PC-9 (cell line): ENCODE results near the gene SLC12A3. TPM values are rescaled to one million over a fixed set of nuclear protein-coding genes. Genes with fewer than 3 reads are reported as not detected.

ENCODE experiments used
- BruUV-seq: library from RNA; stranded (reverse); fragments of 400-500 nt; replicated peaks from 2 replicates; lab custom pipeline; 2021; lab: Mats Ljungman, UMichigan
- CTCF ChIA-PET: fragments of 300-600 bp; sonication (Branson Sonifier 250); formaldehyde crosslinking; loops from one replicate; lab custom pipeline; 2022; ENCODE audit warnings: antibody characterized with exemption; lab: Charles Lee
- POLR2A ChIA-PET: fragments of 300-600 bp; sonication (Branson Sonifier 250); formaldehyde crosslinking; loops from one replicate; lab custom pipeline; 2022; ENCODE audit warnings: antibody characterized with exemption; ENCODE audit not compliant: unreplicated experiment; lab: Charles Lee
- DNase-seq, 2 experiments: peaks; one replicate each; pipeline versions ENCODE4 v3.0.0 to v3.0.0-alpha.2; 2015 to 2022; ENCODE audit warnings: mixed read lengths in 1 of 2
- H2AFZ ChIP-seq: fragments of 200-600 bp; sonication (generic); 2 replicates; pipeline ENCODE4 v1.8.1; 2017; ENCODE audit warnings: antibody characterized with exemption
- H3F3A ChIP-seq: fragments of 200-600 bp; sonication (generic); 2 replicates; pipeline ENCODE4 v1.8.1; 2017; ENCODE audit warnings: antibody characterized with exemption, mild to moderate bottlenecking, low read depth; ENCODE audit not compliant: insufficient read depth
- H3K27ac ChIP-seq: fragments of 200-600 bp; sonication (generic); 2 replicates; pipeline ENCODE4 v1.6.1; 2016; ENCODE audit warnings: mixed run types
- H3K27me3 ChIP-seq: fragments of 200-600 bp; sonication (generic); 2 replicates; pipeline ENCODE4 v1.6.1; 2016; ENCODE audit warnings: low read depth, mixed run types; ENCODE audit not compliant: insufficient read depth
- H3K36me3 ChIP-seq: fragments of 200-600 bp; sonication (generic); 2 replicates; pipeline ENCODE4 v1.6.1; 2016; ENCODE audit warnings: low read depth, mixed run types
- H3K4me1 ChIP-seq: fragments of 200-600 bp; sonication (generic); replicated peaks from 2 replicates; pipeline ENCODE4 v1.6.1; 2016; ENCODE audit warnings: mixed run types; ENCODE audit not compliant: insufficient read depth
- H3K4me2 ChIP-seq: fragments of 200-600 bp; sonication (generic); 2 replicates; pipeline ENCODE4 v1.6.1; 2017; ENCODE audit warnings: mixed run types
- H3K4me3 ChIP-seq: fragments of 200-600 bp; sonication (generic); 2 replicates; pipeline ENCODE4 v1.6.1; 2016; ENCODE audit warnings: mixed run types
- H3K79me2 ChIP-seq: fragments of 200-600 bp; sonication (generic); 2 replicates; pipeline ENCODE4 v1.6.1; 2017; ENCODE audit warnings: low read depth, mixed run types
- H3K9me2 ChIP-seq: fragments of 200-600 bp; sonication (generic); 2 replicates; pipeline ENCODE4 v1.8.1; 2017; ENCODE audit warnings: mild to moderate bottlenecking; ENCODE audit not compliant: insufficient read depth
- H3K9me3 ChIP-seq: fragments of 200-600 bp; sonication (generic); 2 replicates; pipeline ENCODE4 v1.8.1; 2016; ENCODE audit warnings: low read depth; ENCODE audit not compliant: insufficient read depth
- H4K20me1 ChIP-seq: fragments of 200-600 bp; sonication (generic); 2 replicates; pipeline ENCODE4 v1.8.1; 2017; ENCODE audit not compliant: insufficient read depth
- CTCF ChIP-seq: fragments of 200-600 bp; sonication (generic); conservative IDR thresholded peaks from 2 replicates; pipeline ENCODE4 v1.6.1; 2017; ENCODE audit warnings: mixed run types, antibody characterized with exemption, mild to moderate bottlenecking, moderate library complexity
- EZH2 ChIP-seq: fragments of 200-600 bp; sonication (generic); IDR thresholded peaks from 2 replicates; pipeline ENCODE4 v1.8.0; 2017; ENCODE audit warnings: antibody characterized with exemption, low read depth
- intact Hi-C: fragments of 100-400 bp; cut with micrococcal nuclease; formaldehyde crosslinking; loops from one replicate; pipeline ENCODE4 v1.10.0; 2022; ENCODE audit not compliant: unreplicated experiment
- total RNA-seq: library from RNA; stranded (reverse); gene quantifications from 2 replicates; pipeline ENCODE4 v1.2.3, GENCODE V29; 2021

The SLC12A3 gene
- total RNA-seq, 1 experiment from 2014 or later = 0.26 TPM

GRCh38 chr16:56939801-56940200, 74.8 kb downstream of the SLC12A3 start:
- TF ChIP-seq EZH2 = no peak
- no peak overlapping the region for H3K4me2 ChIP-seq
- H3K27me3 ChIP-seq = no peaks in the 10 kb centered on the region
- no peak overlapping the region for H3K27ac ChIP-seq
- peaks cover 49% of the 10 kb centered on the region for H4K20me1 ChIP-seq
- intact Hi-C loops = no loop called here
- H3K79me2 ChIP-seq = peaks cover 22% of the 10 kb centered on the region
- H3K36me3 ChIP-seq = peaks cover 89% of the 10 kb centered on the region
- no peak overlapping the region for H2AFZ ChIP-seq
- no peak for DNase-seq
- POLR2A ChIA-PET = no interaction called here
- no peaks in the 10 kb centered on the region for H3K9me2 ChIP-seq
- CTCF ChIA-PET = no interaction called here
- peaks cover 55% of the 10 kb centered on the region for H3F3A ChIP-seq
- peaks cover 25% of the 10 kb centered on the region for H3K4me1 ChIP-seq
- H3K9me3 ChIP-seq = no peaks in the 10 kb centered on the region
- H3K4me3 ChIP-seq = no peak overlapping the region
- BruUV-seq = no TSS peak

- peaks cover 9% of the 10 kb centered on the region; the same call in 1 of the 2 replicates for H3K79me2 ChIP-seq
- BruUV-seq = no TSS peak
- H3K4me1 ChIP-seq = peaks cover 30% of the 10 kb centered on the region
- peaks cover 38% of the 10 kb centered on the region for H4K20me1 ChIP-seq
- no peak overlapping the region for H3K27ac ChIP-seq
- H3F3A ChIP-seq = peaks cover 63% of the 10 kb centered on the region
- DNase-seq = no peak
- H2AFZ ChIP-seq = no peak overlapping the region
- H3K9me2 ChIP-seq = no peaks in the 10 kb centered on the region
- no peak overlapping the region for H3K4me2 ChIP-seq
- no peak for TF ChIP-seq CTCF
- no peak for TF ChIP-seq EZH2
- H3K4me3 ChIP-seq = no peak overlapping the region
- no peaks in the 10 kb centered on the region for H3K9me3 ChIP-seq
- intact Hi-C loops = no loop called here
- ChIA-PET POLR2A (interaction anchor here (0.5 to 0.6 kb wide), 2 partner anchors 222 to 288 kb away, joined by 3 to 5 read pairs; no protein-coding TSS in a partner anchor), CTCF (no interaction called here)
- no peaks in the 10 kb centered on the region for H3K27me3 ChIP-seq
- H3K36me3 ChIP-seq = peaks cover 78% of the 10 kb centered on the region
Measured at GRCh38 chr16:56941092-56941491, 76.1 kb downstream of the SLC12A3 start.

DNA sequence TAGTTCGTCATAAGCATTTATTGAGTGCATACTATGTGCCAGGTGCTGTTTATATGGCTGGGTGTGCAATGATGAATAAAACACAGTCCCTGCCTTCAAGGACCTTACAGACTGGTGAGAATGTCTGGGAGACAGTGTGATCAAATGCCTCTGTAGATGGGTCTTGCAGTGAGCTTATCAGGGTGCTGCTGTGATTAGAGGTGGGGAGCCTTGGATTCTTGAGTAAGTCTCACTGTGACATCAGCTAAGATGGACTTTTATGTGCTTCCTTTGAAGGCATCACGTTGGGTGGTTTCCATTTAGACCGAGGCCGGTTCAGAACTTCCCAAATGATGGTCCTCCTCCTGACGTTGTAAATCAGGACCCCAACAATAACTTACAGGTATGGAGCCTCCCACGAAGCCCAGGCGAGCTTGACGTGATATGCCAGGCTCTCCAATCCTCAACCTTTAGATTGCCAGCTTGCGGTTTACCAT, 76.9 kb downstream of the SLC12A3 start:
- no peak for DNase-seq
- H3K36me3 ChIP-seq = peaks cover 70% of the 10 kb centered on the region
- peaks cover 24% of the 10 kb centered on the region for H3K4me1 ChIP-seq
- H3F3A ChIP-seq = peaks cover 57% of the 10 kb centered on the region
- H3K79me2 ChIP-seq = peaks cover 1% of the 10 kb centered on the region; the same call in 1 of the 2 replicates
- intact Hi-C loops = no loop called here
- TF ChIP-seq CTCF = no peak
- TF ChIP-seq EZH2 = no peak
- no peaks in the 10 kb centered on the region for H3K9me3 ChIP-seq
- no peaks in the 10 kb centered on the region for H3K27me3 ChIP-seq
- H3K4me2 ChIP-seq = no peak overlapping the region
- POLR2A ChIA-PET = interaction anchor here (0.6 kb wide), 1 partner anchor 13 kb away, joined by 3 read pairs; no protein-coding TSS in a partner anchor
- H3K27ac ChIP-seq = no peak overlapping the region
- H2AFZ ChIP-seq = no peak overlapping the region
- BruUV-seq = no TSS peak
- peaks cover 30% of the 10 kb centered on the region for H4K20me1 ChIP-seq
- CTCF ChIA-PET = no interaction called here
- no peaks in the 10 kb centered on the region for H3K9me2 ChIP-seq
- H3K4me3 ChIP-seq = no peak overlapping the region
